Transverse colon (tissue), 4 donors: ENCODE measurements around the gene CLEC4F.

Source experiments
- CTCF ChIP-seq, 5 experiments: fragments of 200-600 bp in 3 of 5; fragments of 450-650 bp in 2 of 5; sonication (generic) in 3 of 5; IDR thresholded peaks; 1 replicate in 2 of 5; 2 replicates in 3 of 5; pipeline ENCODE4 v1.5.1; 2016 to 2017; ENCODE audit warnings: antibody characterized with exemption in 5 of 5, inconsistent platforms in 3 of 5, mild to moderate bottlenecking in 2 of 5, moderate library complexity in 1 of 5
- EP300 ChIP-seq: sonication (generic); formaldehyde crosslinking; IDR thresholded peaks from one replicate; pipeline ENCODE4 v1.6.1; 2017; ENCODE audit warnings: antibody characterized with exemption, low read depth
- POLR2A ChIP-seq: fragments of 450-650 bp; IDR thresholded peaks from one replicate; pipeline ENCODE4 v1.6.1; 2016; ENCODE audit warnings: antibody characterized with exemption, mild to moderate bottlenecking, moderate library complexity
- POLR2AphosphoS5 ChIP-seq, 3 donors: sonication (generic); formaldehyde crosslinking; IDR thresholded peaks; one replicate each; pipeline ENCODE4 v1.6.1; 2016; ENCODE audit warnings: antibody characterized with exemption in 3 of 3

GRCh38 chr2:70801607-70802263 lies 18.7 kb downstream of the CLEC4F start:
- TF ChIP-seq CTCF (IDR thresholded peaks at IDR 0.05): no peak
- no peak for TF ChIP-seq POLR2AphosphoS5 (IDR thresholded peaks at IDR 0.05)
- TF ChIP-seq EP300: no peak
- TF ChIP-seq POLR2A: no peak
